GM21723 (cell line): ENCODE results near the gene WBP2.
A peak's percentile ranks its signal among the peaks of the same experiment; 100 is the strongest.

Experiments
- ATAC-seq: cut with Tn5 transposase; IDR thresholded peaks from one replicate; pipeline ENCODE4 v1.9.1; 2021; ENCODE audit warnings: mild to moderate bottlenecking, moderate library complexity; ENCODE audit not compliant: unreplicated experiment

Gene WBP2

DNA sequence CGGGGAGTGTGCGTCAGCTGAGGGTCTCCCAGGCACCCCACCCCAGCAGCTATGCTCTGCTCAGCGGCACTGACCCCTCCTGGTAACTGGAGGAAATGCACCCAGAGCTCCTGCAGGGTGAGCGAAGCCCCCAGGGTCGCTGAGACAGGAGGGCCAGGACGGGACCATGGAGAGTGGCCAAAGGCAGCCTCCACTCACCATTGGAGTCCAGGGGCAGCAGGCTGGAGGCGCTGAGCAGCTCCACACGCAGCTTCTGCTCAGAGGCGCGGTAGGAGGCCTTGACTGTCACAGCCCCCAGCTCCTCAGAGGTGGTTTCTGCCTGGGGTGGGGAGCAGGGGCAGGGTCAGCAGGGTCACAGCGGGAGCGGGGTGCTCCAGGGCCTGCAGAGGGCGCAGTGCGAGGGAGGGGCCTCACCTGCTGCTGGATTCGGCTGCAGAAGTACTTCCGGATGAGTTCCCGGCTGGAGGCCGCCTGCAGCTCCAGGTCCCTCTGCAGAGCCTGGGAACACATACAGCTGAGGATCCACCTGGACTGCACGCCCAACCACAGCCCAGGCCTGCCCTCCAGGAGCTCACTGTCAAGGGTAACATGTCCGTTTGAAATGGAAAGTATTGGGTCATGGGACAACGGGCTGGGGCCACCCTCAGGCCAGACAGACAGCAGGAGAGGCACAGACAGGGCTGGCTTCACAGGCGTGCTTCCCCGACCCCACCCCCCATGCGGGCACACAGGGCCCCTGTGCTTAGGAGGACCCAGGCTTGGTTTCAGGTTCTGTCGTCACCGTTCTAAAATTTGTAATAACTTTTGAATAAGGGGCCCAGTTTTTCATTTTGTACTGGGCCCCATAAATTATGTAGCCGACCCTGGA is 24.7 kb downstream of the WBP2 start:
- no peak for ATAC-seq

DNA sequence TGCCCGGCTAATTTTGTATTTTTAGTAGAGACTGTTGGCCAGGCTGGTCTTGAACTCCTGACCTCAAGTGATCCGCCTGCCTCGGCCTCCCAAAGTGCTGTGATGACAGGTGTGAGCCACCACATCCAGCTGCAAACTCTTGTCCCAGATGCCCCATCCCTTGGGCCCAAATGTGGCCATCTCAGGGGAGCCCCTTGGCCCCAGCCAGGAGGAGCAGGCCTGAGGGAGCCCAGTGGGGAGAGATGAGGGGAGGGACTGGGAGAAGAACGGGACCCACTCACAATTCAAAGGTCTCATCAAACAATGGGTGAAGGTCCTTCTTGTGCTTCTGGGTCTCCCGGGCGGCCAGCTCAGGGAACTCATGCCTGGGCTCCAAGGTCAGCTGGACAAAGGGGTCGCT is 25.4 kb downstream of the WBP2 start:
- no peak for ATAC-seq

DNA sequence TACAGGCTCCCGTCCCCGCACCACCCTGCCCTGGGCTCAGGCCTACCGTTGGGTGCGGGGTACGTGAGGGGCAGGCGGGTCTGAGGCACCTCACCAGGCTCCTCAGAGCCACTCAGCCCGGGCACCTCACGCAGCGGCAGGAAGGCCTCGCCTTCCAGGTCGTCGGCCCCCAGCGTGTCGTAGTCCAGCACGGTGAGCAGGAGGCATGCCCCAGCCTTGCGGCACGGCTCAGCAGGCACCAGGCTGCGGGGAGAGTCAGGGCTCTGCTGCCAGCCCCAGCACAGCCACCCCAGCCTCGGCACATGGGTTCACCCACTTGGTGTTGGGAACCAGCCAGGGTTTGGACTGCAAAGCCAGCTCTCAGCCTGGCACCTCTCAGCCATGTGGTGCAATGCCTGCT is 26.4 kb downstream of the WBP2 start:
- no peak for ATAC-seq

DNA sequence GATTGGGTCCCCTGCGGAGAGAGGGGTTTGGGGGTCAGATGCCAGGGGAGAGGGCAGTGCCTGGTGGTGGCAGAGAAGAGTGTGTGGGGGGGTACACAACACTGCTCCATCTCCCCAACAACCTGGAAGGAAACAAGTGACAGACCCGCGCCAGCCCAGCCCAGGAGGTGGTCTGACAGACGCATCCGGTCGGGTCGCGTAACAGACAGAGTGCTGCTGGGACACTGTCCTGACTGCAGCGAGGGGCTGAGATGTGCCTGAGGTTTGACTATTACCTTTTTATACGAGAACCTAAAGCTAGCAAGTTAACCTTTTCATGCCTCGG is 27.1 kb downstream of the WBP2 start:
- ATAC-seq, result peak; percentile 8

DNA sequence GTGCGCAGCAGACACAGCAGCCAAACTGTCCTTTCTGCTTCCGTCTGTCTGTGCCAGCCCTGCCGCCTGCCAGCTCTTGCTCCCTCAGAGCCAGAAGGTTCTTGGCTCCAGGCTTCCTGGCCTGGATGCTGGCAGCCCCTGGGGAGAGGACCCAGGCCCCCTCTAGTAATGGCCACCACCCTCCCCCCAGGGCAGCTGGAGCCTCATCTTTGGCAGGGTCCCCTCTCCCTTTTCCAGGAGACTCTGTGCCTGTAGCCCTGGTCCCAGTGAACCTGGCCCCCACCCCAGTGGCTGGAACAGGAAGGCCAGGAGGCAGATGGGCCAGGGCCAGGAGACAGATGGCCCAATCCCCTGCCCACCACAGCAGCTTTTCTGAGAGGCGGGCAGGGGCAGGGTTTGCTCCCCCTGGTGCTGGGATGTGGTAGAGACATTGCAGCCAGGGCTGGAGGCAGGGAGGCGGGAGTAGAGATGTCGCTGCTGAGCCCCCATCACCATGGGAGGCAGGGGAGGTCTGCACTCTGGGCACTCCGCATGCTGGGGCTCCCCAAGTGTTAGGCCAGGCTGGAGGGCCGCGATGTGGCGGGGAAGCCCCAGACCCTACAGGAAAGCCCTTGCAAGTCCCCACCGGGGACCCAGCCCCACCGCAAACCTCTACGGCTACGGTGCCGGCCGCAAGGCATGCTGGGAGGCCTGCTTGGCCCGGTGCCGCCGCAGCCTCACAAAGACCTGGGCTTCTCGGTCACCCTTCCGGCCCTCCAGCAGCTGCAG is 27.6 kb downstream of the WBP2 start:
- ATAC-seq, result peak; percentile 62

DNA sequence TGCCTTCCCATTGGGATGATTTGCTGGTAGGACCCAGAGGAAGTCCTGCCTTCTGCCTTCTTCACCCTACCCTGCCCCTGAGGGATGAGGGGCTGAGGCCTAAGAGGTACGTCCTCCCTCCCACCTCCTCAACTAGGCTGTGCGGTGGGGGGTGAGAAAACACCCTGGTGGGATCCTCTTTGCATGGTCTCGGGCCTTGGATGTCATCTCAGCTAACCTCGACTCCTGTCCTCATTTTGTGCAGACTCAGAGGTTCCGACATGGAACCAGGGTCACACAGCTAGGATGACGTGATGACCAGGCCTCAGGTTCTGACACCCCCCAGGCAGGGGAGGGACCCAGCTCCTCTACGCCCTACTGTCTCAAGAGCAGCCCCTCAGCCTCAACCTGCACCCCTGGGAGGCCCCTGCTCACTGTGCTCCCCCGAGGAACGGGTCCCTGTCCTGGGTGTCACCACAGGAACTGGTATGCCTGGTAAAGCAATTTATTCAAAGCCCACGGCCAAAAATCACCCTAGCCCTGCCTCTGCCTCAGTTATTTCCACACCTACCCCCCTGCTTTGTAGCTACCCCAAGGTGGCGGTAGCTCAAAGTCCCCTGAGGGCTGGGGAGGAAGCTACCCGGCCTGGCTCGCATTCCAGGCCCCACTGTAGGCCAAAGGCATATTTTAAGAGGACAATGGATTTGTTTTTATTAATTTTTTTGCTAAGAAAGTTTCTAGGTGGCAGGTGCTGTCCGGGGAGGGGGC is 28.4 kb downstream of the WBP2 start:
- no peak for ATAC-seq

DNA sequence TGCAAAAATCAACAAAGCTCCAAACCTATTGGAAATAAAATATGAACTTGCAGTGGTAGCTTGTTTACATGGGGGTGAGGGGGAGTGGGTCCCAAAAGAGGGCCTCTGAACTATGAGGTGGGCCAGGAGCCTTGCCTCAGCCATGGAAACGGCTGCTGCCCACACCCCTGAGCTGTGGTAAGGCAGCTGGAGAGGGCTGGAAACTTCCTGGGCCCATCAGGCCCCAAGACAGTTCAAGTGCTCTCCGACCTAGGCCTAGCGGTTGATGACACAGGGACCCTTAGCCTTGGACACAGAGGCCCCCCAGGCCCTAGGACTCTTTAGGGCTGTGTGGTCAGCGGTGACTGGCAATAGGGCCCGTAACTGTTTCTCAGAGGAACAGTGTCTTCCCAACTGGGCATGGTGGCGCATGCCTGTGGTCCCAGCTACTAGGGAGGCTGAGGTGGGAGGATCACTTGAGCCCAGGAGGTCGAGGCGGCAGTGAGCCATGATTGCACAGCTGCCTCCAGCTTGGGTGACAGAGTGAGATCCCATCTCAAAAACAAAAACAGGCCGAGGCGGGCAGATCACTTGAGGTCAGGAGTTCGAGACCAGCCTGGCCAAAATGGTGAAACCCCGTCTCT is 29.3 kb downstream of the WBP2 start:
- no peak for ATAC-seq

DNA sequence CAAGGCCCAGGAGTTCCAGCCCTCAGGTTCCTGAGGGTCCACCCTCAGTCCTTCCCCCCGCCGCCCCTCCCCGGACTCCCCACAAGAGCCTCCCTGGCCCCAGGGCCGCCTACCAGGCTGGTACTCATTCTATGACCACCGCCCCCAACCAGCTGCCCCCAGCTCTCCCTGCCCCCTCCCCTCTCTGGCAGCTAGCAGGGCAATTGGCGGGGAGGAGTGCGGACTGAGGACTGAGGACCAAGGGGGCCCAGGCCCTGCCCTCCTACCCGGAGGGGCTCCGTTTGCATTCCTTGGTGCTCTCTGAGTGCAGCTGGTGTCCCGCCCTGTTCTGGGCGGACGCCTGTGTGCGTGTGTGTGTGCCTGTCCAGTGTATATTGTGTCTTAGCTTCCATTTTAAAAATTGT is 30.0 kb downstream of the WBP2 start:
- ATAC-seq, result no peak

DNA sequence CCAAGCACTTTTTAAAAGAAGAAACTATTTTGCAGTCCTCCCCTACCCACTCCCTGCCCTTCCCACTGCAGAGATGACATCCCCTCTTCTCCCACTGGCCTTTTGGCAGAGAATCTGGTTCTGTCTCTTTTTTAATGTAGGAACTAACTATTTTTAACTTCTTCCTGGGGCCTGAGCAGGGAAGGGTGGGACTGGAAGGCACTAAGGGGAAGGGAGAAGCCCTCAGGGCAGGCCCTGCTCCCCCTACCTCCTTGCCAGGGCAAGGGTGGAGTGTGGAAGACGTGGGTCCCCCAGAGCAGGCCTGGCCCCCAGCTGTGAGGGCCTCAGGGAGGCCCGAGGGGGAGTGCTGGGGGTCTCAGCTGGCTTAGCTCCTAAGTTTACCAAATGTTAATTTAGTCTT is 30.5 kb downstream of the WBP2 start:
- no peak for ATAC-seq

DNA sequence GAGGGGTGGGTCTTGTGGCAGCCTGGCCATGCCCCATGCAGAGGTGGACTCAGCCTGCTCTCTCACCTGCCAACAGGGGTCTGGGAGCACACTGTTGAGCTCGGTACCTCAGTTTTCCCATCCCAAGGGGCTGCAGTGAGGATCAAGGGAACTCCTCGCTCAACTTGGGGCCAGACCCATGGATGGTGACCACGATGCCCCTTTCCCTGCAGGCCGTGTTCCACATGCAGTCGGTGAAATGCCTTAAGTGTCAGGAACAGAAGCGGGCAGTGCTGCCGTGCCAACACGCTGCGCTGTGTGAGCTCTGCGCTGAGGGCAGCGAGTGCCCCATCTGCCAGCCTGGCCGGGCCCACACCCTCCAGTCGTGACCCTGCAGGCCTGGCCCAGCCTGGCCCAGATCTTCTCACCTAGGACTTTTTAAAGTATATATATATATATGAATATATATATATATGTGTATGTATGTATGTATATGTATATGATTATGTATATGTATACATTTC is 31.0 kb downstream of the WBP2 start:
- no peak for ATAC-seq

DNA sequence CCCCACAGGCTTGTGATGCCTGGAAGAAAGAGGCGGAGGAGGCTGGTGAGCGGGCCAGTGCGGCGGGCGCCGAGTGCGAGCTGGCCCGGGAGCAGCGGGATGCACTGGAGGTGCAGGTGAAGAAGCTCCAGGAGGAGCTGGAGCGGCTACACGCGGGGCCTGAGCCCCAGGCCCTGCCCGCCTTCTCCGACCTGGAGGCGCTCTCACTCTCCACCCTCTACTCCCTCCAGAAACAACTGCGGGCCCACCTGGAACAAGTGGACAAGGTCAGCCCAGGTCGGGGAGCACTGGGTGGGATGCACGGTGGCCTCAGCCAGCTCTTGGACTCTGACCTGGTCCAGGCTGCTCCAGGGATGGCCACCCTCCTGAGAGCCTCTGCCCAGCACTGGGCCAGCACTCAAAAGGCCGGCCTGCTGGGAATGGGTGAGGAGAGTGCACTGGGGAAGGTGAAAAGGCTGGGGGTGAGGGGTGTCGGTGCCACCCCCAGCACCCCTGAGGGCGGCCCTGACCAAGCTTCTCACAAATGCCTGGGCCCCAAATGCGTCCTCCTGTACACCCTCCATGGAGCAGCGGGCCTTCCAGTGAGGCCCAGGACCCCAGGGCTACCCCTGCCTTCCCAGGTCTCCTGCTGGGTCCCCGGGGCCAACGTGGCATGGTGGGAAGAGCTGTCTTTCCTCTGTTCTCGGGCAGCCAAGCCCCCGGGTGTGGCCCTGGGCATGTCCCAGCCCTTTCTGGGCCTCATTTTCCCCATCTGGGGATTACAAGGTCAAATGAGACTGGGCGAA is 31.7 kb downstream of the WBP2 start:
- no peak for ATAC-seq

DNA sequence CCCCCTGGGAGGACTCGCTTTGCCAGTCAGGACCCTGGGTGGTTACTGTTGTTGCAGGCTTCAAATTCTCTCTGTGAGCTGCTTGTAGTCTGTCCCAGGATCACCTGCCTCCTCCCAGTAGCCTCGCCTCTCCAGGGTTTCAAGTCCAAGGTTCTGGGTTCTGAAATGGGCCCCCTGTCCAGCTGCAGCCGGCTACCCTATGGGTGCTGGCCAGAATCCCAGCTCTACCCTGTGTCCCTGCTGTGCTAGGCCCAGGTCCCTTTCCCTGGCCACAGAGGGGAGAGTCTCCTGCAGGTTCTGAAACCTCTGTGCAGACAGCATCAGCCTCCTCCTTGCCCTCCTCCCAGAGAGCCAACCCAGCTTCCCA is 32.4 kb downstream of the WBP2 start:
- no peak for ATAC-seq

DNA sequence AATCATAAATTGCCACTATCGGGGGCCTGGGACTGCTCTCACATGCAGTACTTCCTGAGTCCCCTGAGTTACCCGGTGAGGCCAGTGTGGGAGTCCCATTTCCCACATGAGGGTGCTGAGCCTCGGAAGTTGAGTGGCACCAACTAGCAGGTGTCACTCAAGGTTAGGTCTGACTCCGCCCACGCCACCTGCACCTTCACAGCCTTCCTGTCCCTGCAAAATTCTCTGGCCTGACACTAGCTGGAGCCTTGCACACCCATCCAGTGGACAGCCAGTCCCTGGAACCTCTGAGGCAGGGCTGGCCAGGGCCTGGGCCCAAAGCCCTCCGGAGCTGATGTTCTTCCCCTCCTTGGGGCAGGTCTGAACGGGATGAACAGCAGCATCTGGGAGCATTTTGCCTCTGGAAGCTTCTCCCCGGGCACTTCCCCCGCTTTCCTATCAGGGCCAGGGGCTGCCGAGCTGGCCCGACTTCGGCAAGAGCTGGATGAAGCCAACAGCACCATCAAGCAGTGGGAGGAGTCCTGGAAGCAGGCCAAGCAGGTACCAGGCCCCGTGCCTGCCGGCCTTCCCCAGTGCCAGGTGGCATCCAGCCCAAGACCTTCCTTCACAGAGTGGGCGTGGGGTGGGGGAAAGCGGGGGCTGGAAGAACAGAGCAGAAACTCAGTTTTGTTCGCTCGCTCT is 32.9 kb downstream of the WBP2 start:
- no peak for ATAC-seq

DNA sequence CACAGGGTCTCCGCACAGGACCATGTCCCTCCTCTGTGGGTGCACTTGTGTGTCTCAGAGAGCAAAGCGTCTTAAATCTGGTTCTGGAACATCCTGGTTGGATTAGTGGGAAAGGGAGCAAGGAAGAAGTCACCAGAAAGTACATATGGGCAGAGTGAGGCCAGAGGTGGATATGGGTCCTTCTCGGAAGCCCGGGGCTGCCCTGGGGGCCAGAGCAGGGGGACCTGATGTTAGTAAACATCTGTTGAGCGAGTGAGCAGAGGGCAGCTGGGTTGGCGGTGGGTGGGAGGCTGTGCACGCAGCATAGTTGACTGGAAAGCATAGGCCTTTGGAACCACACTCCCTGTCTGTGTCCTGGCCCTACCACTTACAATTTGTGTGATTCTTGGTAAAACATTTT is 33.6 kb downstream of the WBP2 start:
- ATAC-seq, result no peak

DNA sequence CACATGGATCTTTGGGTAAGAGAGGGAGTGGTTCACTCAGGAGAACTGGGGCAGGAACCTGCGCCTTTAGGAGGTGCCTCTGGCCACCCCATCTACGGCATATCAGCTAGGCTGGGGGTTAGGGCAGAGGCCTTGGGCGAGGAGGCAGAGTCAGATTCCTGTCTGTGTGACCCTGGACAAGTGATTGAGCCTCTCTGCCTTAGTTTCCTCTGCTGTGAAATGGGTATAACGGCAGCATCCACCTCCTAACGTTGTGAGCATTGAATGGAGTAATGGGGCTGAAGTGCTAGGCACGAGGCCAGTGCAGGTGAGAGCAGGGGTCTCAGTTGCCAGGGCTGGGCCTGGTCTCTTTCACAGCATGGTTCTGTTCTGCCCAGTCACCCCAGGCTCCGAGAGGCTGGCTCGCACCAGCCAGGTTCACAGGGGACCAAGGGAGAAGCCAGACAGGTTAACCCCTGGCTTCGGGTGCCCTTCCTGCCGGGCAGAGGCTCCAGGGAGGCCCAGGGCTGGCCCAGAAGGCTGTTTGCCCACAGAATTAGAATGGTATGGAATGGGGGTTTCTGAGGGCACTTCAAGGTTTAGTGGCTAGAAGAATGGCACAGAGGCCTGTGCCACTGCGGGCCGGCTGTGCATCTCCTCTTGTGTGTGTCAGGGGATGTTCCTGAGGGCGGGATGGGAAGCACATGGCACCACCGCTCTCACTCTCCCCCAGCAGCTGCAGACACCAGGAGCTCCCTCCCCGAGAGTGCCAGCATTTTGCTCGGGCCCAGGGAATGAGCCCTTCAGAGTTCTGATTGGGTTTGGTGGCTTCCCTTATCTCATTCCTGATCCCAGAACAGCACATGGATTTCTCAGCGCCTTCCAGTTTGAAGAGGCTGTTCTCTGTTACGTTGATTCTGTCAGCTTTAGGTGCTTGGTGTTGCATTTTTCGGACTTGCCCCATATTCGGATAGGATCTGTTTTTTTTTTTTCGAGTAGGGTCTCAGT is 34.7 kb downstream of the WBP2 start:
- ATAC-seq, result no peak

DNA sequence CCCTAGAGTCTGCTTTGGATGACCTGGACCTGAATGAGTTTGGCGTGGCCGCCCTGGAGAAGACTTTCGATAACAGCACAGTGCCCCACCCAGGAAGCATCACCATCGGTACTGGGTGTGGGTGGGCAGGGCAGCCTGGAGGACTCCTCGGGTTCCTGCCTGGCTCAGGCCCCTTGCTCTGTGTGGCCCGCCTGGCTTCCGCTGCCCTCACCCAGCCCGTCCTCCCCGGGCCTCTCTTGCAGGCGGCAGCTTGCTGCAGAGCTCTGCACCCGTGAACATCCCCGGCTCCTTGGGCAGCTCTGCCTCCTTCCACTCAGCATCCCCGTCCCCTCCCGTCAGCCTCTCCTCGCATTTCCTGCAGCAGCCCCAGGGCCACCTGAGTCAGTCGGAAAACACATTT is 35.5 kb downstream of the WBP2 start:
- ATAC-seq, result no peak

DNA sequence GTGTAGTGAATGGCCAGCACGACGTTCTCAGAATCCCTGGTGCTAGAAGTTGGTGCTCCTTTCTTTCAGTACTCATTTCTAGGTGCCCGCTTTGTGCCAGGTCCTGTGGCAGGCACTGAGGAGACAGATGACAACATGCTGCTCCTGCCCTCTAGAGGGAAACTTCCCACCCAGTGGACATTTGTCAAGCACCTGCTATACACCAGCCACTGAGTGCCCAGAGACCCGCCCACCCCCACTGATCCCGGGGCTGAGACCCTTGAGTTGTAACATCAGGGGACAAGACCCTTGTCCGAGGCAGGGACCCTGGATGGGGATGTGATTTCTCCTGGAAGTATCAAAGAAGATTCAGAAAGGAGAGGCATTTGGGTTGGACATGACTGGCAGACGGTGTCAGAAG is 36.0 kb downstream of the WBP2 start:
- ATAC-seq, result no peak

DNA sequence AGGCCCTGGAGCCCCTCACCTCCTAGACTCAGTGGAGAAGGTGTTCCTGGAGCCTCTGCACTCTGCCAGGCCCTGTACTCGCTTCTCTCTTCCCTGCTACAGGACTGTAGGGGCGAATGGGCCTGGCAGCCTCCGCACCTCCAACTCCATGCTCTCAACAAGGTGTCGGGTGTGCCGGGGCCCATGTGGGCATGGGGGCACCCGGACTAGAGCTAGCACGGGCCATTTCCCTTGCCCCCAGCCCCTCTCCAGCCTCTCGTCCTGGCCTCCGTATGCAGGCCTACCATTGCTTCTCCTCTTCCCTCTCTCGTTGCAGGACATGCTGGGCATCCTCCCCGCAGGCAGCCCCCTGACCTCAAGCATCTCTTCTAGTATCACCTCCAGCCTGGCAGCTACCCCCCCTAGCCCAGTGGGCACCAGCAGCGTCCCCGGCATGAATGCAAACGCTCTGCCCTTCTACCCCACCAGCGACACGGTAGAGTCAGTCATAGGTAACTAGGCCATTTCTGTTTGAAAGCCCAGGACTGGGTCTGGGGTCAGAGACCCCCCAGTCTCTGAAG is 36.7 kb downstream of the WBP2 start:
- ATAC-seq, result no peak
